Measurements from ENCODE around the gene INHBB.
"Not testable (repeated sequence)": the region's sequence is repeated elsewhere in the genome, so short reads cannot be mapped to it uniquely, and the experiment has no call there.

Gene INHBB

GRCh38 chr2:120316528-120317179 is 29.3 kb upstream of the INHBB start:
- no peak for DNase-seq (ENCODE audit: low read depth)

GRCh38 chr2:120317180-120317533 is 28.8 kb upstream of the INHBB start:
- no peak for DNase-seq (ENCODE audit: low read depth)

- no peak for DNase-seq (ENCODE audit: low read depth)
These were observed 28.0 kb upstream of the INHBB start for GRCh38 chr2:120317916-120318315.

- DNase-seq (ENCODE audit: low read depth): no peak
These were observed 27.3 kb upstream of the INHBB start for GRCh38 chr2:120318626-120319025.

- no peak for DNase-seq (ENCODE audit: low read depth)
These were observed 26.8 kb upstream of the INHBB start for GRCh38 chr2:120319123-120319522.

- DNase-seq (ENCODE audit: low read depth): no peak
These were observed 26.1 kb upstream of the INHBB start for GRCh38 chr2:120319686-120320317.

- DNase-seq (ENCODE audit: low read depth): no peak
These were observed 25.6 kb upstream of the INHBB start for GRCh38 chr2:120320318-120320851.

- DNase-seq (ENCODE audit: low read depth): not testable (repeated sequence)
These were observed 24.9 kb upstream of the INHBB start for GRCh38 chr2:120320887-120321556.

- DNase-seq (ENCODE audit: low read depth): no peak
These were observed 24.1 kb upstream of the INHBB start for GRCh38 chr2:120321721-120322284.

GRCh38 chr2:120322329-120322728 is 23.6 kb upstream of the INHBB start:
- DNase-seq (ENCODE audit: low read depth): no peak

GRCh38 chr2:120323214-120323613 is 22.7 kb upstream of the INHBB start:
- DNase-seq (ENCODE audit: low read depth): no peak

- no peak for DNase-seq (ENCODE audit: low read depth)
These were observed 22.0 kb upstream of the INHBB start for GRCh38 chr2:120323807-120324399.

GRCh38 chr2:120324933-120325332 is 21.0 kb upstream of the INHBB start:
- no peak for DNase-seq (ENCODE audit: low read depth)

GRCh38 chr2:120326066-120326465 is 19.9 kb upstream of the INHBB start:
- DNase-seq (ENCODE audit: low read depth): no peak

- no peak for DNase-seq (ENCODE audit: low read depth)
These were observed 14.8 kb upstream of the INHBB start for GRCh38 chr2:120330946-120331822.

- DNase-seq (ENCODE audit: low read depth): no peak
These were observed 14.0 kb upstream of the INHBB start for GRCh38 chr2:120331903-120332302.

- no peak for DNase-seq (ENCODE audit: low read depth)
These were observed 13.6 kb upstream of the INHBB start for GRCh38 chr2:120332384-120332783.

- DNase-seq (ENCODE audit: low read depth): no peak
These were observed 11.9 kb upstream of the INHBB start for GRCh38 chr2:120334068-120334467.

- no peak for DNase-seq (ENCODE audit: low read depth)
These were observed 9.2 kb upstream of the INHBB start for GRCh38 chr2:120336749-120337148.

- DNase-seq (ENCODE audit: low read depth): no peak
These were observed 7.9 kb upstream of the INHBB start for GRCh38 chr2:120338015-120338414.

GRCh38 chr2:120341977-120342376 is 4.0 kb upstream of the INHBB start:
- DNase-seq (ENCODE audit: low read depth): no peak

GRCh38 chr2:120342446-120342845 is 3.5 kb upstream of the INHBB start:
- no peak for DNase-seq (ENCODE audit: low read depth)

Data from stimulated activated CD8-positive, alpha-beta memory T cell treated with anti-CD3 and anti-CD28 coated beads, Interleukin-12 subunit alpha, Interleukin-12 subunit beta, amount 100 ng/mL, for 4 hours (primary cell).